ENCODE results near the gene MYH9. TPM values are rescaled to one million over a fixed set of nuclear protein-coding genes. Genes with fewer than 3 reads are reported as not detected.

The MYH9 gene
- total and polyA plus RNA-seq, 2 experiments from 2014 or later: 140 to 188 TPM

DNA sequence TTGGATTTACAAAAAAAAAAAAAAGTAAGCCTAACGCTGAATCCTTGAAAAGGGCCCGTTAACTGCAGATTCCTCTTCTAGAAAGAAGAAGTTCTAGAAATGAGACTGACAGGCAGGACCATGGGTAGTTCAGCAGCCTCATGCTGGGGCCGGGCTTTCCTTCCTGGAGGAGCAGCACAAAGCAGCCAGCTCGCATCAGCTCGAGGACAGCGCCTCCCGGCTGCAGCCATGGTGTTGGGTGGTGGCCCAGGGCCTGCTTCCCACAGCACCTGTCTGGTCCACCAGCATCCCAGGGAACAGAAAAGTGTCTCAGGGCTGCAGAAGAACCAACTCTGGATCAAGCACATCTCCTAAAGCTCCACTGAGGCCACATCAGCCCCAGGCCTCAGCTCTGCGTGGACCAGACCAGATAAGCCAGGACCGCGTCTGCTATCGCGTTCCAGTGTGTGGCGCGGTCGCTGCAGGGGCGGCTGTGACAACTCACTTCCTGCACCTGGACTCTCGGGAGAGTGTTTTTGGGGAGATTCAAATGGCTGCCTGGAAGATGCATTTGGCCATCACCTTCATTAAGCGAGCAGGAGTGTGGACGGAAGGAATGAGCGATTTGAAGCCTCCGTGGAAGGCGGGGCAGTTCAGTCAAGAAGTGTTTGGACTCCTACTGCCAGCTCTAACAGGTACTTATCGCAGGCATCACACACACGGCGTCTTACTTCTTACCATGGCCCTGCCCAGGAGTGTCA is 53.5 kb downstream of the MYH9 start:
- no peaks in the 10 kb centered on the region for H3K9me2 ChIP-seq (replicated peaks; ENCODE audit: insufficient read depth)
- DNase-seq (ENCODE audit: low spot score): no peak
- H3K4me2 ChIP-seq: no peak overlapping the region
- 88% methylated on average over 25 of the region's 25 CpGs for WGBS (ENCODE audit: low lambda C conversion rate, missing lambda C conversion rate)
- H3K4me3 ChIP-seq: no peak overlapping the region
- peak overlapping the region; percentile 97 for H3K27ac ChIP-seq
- H3K9me3 ChIP-seq (ENCODE audit: low read depth): no peaks in the 10 kb centered on the region
- no peaks in the 10 kb centered on the region for H3K36me3 ChIP-seq (replicated peaks; ENCODE audit: insufficient read depth, low read depth)
- H3K27me3 ChIP-seq: no peaks in the 10 kb centered on the region
- TF ChIP-seq EZH2 (IDR thresholded peaks at IDR 0.05; ENCODE audit: borderline replicate concordance): no peak
- TF ChIP-seq, protein P1, sequence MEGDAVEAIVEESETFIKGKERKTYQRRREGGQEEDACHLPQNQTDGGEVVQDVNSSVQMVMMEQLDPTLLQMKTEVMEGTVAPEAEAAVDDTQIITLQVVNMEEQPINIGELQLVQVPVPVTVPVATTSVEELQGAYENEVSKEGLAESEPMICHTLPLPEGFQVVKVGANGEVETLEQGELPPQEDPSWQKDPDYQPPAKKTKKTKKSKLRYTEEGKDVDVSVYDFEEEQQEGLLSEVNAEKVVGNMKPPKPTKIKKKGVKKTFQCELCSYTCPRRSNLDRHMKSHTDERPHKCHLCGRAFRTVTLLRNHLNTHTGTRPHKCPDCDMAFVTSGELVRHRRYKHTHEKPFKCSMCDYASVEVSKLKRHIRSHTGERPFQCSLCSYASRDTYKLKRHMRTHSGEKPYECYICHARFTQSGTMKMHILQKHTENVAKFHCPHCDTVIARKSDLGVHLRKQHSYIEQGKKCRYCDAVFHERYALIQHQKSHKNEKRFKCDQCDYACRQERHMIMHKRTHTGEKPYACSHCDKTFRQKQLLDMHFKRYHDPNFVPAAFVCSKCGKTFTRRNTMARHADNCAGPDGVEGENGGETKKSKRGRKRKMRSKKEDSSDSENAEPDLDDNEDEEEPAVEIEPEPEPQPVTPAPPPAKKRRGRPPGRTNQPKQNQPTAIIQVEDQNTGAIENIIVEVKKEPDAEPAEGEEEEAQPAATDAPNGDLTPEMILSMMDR (IDR thresholded peaks at IDR 0.05; ENCODE audit: poor library complexity): peak; percentile 5
- no peak overlapping the region for H2AFZ ChIP-seq
- peaks cover 63% of the 10 kb centered on the region for H3K4me1 ChIP-seq (ENCODE audit: insufficient read depth)
- peaks cover 14% of the 10 kb centered on the region for H4K20me1 ChIP-seq (ENCODE audit: insufficient read depth, poor library complexity, severe bottlenecking)
- peaks cover 89% of the 10 kb centered on the region for H3K79me2 ChIP-seq

DNA sequence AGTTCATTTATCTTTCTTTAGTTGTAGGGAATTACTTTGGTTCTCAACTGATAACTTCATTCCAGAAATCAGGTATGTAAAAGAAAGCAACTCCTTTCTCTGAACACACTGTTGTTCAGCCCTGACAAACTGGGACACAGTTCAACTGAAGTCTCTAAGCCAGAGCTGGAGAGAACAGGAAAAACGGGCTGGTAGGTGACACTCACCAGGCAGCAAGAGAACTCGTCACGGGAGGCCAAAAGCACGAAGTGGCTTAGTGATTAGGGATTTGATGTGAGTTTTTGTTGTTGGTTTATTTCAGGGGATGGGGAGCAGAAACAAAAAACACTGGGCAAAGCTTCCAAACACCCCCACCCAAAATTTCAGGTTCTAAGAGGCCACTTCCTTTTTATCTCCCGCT is 54.1 kb downstream of the MYH9 start:
- DNase-seq (ENCODE audit: low spot score): peak; percentile 46
- Histone ChIP-seq H3K4me3 (no peak overlapping the region), H4K20me1 (ENCODE audit: insufficient read depth, poor library complexity, severe bottlenecking) (peaks cover 14% of the 10 kb centered on the region), H3K4me2 (peak overlapping the region; percentile 42), H2AFZ (no peak overlapping the region), H3K36me3 (replicated peaks; ENCODE audit: insufficient read depth, low read depth) (no peaks in the 10 kb centered on the region), H3K4me1 (ENCODE audit: insufficient read depth) (peaks cover 69% of the 10 kb centered on the region), H3K9me3 (ENCODE audit: low read depth) (no peaks in the 10 kb centered on the region), H3K27me3 (no peaks in the 10 kb centered on the region), H3K27ac (peak overlapping the region; percentile 97), H3K79me2 (peaks cover 89% of the 10 kb centered on the region), H3K9me2 (replicated peaks; ENCODE audit: insufficient read depth) (no peaks in the 10 kb centered on the region)
- TF ChIP-seq EZH2 (IDR thresholded peaks at IDR 0.05; ENCODE audit: borderline replicate concordance) (no peak), EZH2phosphoT487 (IDR thresholded peaks at IDR 0.05; ENCODE audit: low read depth, severe bottlenecking, unreplicated experiment) (no peak)
- TF ChIP-seq, protein P1 (IDR thresholded peaks at IDR 0.05; ENCODE audit: poor library complexity): no peak
- WGBS (ENCODE audit: low lambda C conversion rate, missing lambda C conversion rate): 53% methylated on average over 5 of the region's 5 CpGs

GRCh38 chr22:36332623-36333332 is 55.0 kb downstream of the MYH9 start:
- H2AFZ ChIP-seq: no peak overlapping the region
- peak; percentile 71 for DNase-seq (ENCODE audit: low spot score)
- H3K4me3 ChIP-seq: no peak overlapping the region
- TF ChIP-seq EZH2 (IDR thresholded peaks at IDR 0.05; ENCODE audit: borderline replicate concordance): no peak
- no peak for TF ChIP-seq EZH2phosphoT487 (IDR thresholded peaks at IDR 0.05; ENCODE audit: low read depth, severe bottlenecking, unreplicated experiment)
- TF ChIP-seq, protein P1 (IDR thresholded peaks at IDR 0.05; ENCODE audit: poor library complexity): no peak
- no peaks in the 10 kb centered on the region for H3K36me3 ChIP-seq (replicated peaks; ENCODE audit: insufficient read depth, low read depth)
- peak overlapping the region; percentile 97 for H3K27ac ChIP-seq
- H3K9me3 ChIP-seq (ENCODE audit: low read depth): no peaks in the 10 kb centered on the region
- WGBS (ENCODE audit: low lambda C conversion rate, missing lambda C conversion rate): 52% methylated on average over 13 of the region's 13 CpGs
- peaks cover 77% of the 10 kb centered on the region for H3K4me1 ChIP-seq (ENCODE audit: insufficient read depth)
- no peaks in the 10 kb centered on the region for H3K9me2 ChIP-seq (replicated peaks; ENCODE audit: insufficient read depth)
- H3K79me2 ChIP-seq: peaks cover 89% of the 10 kb centered on the region
- no peaks in the 10 kb centered on the region for H3K27me3 ChIP-seq
- H4K20me1 ChIP-seq (ENCODE audit: insufficient read depth, poor library complexity, severe bottlenecking): peaks cover 14% of the 10 kb centered on the region
- H3K4me2 ChIP-seq: peak overlapping the region; percentile 44

Measured in hepatocyte (in vitro differentiated cells).